OCI-LY1 (cell line): ENCODE data around the gene ZNF274.

ENCODE experiments used
- H2AFZ ChIP-seq: fragments of 200-600 bp; sonication (generic), shearing (Covaris generic); 2 replicates; pipeline ENCODE4 v1.6.0; 2014; ENCODE audit warnings: antibody characterized with exemption, mild to moderate bottlenecking, low read length
- H3F3A ChIP-seq: fragments of 200-600 bp; sonication (generic), shearing (Covaris generic); 2 replicates; pipeline ENCODE4 v1.6.0; 2014; ENCODE audit warnings: mild to moderate bottlenecking, antibody characterized with exemption, low read length, moderate library complexity; ENCODE audit not compliant: insufficient read depth
- H3K27ac ChIP-seq: fragments of 200-600 bp; sonication (generic); 2 replicates; pipeline ENCODE4 v1.5.1; 2014; ENCODE audit warnings: low read length, mixed run types, mild to moderate bottlenecking, low read depth; ENCODE audit not compliant: poor library complexity, severe bottlenecking
- H3K27me3 ChIP-seq: fragments of 200-600 bp; sonication (generic); 2 replicates; pipeline ENCODE4 v1.6.0; 2014; ENCODE audit warnings: antibody characterized with exemption, mild to moderate bottlenecking, low read length, moderate library complexity; ENCODE audit not compliant: insufficient read depth
- H3K36me3 ChIP-seq: fragments of 200-600 bp; sonication (generic); 2 replicates; pipeline ENCODE4 v1.6.1; 2014; ENCODE audit warnings: mild to moderate bottlenecking, antibody characterized with exemption, low read length, moderate library complexity, mixed read lengths; ENCODE audit not compliant: insufficient read depth
- H3K4me1 ChIP-seq: fragments of 200-600 bp; sonication (generic); 2 replicates; pipeline ENCODE4 v1.5.1; 2014; ENCODE audit warnings: mild to moderate bottlenecking, low read length, moderate library complexity; ENCODE audit not compliant: insufficient read depth, severe bottlenecking
- H3K4me2 ChIP-seq: fragments of 200-600 bp; sonication (generic), shearing (Covaris generic); 2 replicates; pipeline ENCODE4 v1.6.1; 2014; ENCODE audit warnings: low read length
- H3K4me3 ChIP-seq: fragments of 200-600 bp; sonication (generic); 2 replicates; pipeline ENCODE4 v1.5.1; 2014; ENCODE audit warnings: low read length, low read depth, mild to moderate bottlenecking, mixed read lengths; ENCODE audit not compliant: poor library complexity, severe bottlenecking
- H3K79me2 ChIP-seq: fragments of 200-600 bp; shearing (Covaris generic); 2 replicates; pipeline ENCODE4 v1.6.1; 2016; ENCODE audit warnings: mixed run types, low read length, mixed read lengths; ENCODE audit not compliant: insufficient read depth
- H3K9ac ChIP-seq: fragments of 200-600 bp; sonication (generic), shearing (Covaris generic); 2 replicates; pipeline ENCODE4 v1.6.1; 2014; ENCODE audit warnings: mild to moderate bottlenecking, low read length, mixed read lengths
- H3K9me2 ChIP-seq: fragments of 200-600 bp; sonication (generic), shearing (Covaris generic); 2 replicates; pipeline ENCODE4 v1.6.1; 2014; ENCODE audit warnings: low read depth, mild to moderate bottlenecking, low read length, mixed read lengths
- H3K9me3 ChIP-seq: fragments of 200-600 bp; shearing (Covaris generic); 2 replicates; pipeline ENCODE4 v1.6.1; 2014; ENCODE audit warnings: low read length, mixed read lengths
- H4K20me1 ChIP-seq: fragments of 200-600 bp; sonication (generic), shearing (Covaris generic); 2 replicates; pipeline ENCODE4 v1.6.0; 2016; ENCODE audit warnings: mild to moderate bottlenecking, low read length; ENCODE audit not compliant: insufficient read depth
- EZH2 ChIP-seq: fragments of 200-600 bp; sonication (generic), shearing (Covaris generic); IDR thresholded peaks from 2 replicates; pipeline ENCODE4 v1.8.0; 2017; ENCODE audit warnings: borderline replicate concordance, mixed run types, mild to moderate bottlenecking, antibody characterized with exemption, low read length, moderate library complexity, mixed read lengths
- TF ChIP-seq, protein P1 (sequence below): fragments of 200-600 bp; sonication (generic), shearing (Covaris generic); IDR thresholded peaks from 2 replicates; pipeline ENCODE4 v1.5.1; 2017; ENCODE audit warnings: mild to moderate bottlenecking, antibody characterized with exemption, low read length, moderate library complexity, mixed read lengths

Gene ZNF274

DNA sequence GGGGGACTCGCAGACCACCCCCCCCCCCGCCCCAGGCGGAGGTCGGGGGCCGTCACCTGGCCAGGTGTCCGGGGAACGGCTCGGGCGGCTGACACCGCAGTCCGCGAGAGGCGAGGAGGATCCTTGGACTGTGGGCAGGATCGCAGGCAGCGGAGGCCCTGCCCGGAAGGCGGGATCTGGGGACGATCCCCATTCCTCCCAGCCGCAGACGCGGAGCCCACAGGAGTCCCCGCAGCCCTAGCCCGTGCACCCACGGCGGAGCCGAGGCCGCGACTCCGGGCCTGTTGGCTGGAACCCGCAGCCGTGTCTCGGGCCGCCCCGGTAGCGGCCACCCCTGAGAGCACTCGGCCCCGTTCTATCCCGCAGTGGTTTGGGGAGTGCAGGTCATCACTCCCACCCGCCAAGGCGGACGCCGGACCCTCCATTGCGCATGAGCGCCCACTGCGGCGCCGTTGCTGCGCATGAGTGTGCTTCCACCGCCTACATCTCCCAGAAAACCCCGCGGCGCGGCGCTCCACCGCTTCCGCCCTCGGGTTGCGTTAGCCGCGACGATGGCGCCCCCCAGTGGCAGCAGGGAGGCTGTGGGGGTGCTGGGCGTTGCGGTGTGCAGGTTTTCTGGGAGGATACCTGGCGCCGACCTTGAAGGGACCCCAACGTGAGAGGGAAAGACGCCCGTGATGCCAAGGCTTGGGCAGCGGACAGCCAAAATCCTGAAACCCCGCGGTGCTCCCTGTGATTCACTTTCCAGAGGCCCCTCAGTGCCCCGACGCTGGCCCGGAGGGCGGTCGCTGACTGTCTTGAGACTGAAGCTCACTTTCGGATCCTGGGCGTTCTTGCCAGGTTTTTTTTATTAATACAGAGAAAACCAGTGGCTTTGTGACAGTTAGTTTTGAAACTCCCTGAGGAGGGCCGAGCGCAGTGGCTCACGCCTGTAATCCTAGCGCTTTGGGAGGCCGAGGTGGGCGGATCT is 27.9 kb upstream of the ZNF274 start:
- Histone ChIP-seq H3K9me2 (no peaks in the 10 kb centered on the region), H3K36me3 (no peaks in the 10 kb centered on the region), H3K79me2 (no peaks in the 10 kb centered on the region), H3K9ac (peak overlapping the region; percentile 74), H2AFZ (no peak overlapping the region), H4K20me1 (no peaks in the 10 kb centered on the region), H3K4me2 (peak overlapping the region; percentile 74), H3F3A (no peaks in the 10 kb centered on the region), H3K27me3 (no peaks in the 10 kb centered on the region), H3K4me1 (peaks cover 13% of the 10 kb centered on the region), H3K4me3 (peak overlapping the region; percentile 74), H3K27ac (no peak overlapping the region), H3K9me3 (peaks cover 13% of the 10 kb centered on the region)
- TF ChIP-seq, protein P1, sequence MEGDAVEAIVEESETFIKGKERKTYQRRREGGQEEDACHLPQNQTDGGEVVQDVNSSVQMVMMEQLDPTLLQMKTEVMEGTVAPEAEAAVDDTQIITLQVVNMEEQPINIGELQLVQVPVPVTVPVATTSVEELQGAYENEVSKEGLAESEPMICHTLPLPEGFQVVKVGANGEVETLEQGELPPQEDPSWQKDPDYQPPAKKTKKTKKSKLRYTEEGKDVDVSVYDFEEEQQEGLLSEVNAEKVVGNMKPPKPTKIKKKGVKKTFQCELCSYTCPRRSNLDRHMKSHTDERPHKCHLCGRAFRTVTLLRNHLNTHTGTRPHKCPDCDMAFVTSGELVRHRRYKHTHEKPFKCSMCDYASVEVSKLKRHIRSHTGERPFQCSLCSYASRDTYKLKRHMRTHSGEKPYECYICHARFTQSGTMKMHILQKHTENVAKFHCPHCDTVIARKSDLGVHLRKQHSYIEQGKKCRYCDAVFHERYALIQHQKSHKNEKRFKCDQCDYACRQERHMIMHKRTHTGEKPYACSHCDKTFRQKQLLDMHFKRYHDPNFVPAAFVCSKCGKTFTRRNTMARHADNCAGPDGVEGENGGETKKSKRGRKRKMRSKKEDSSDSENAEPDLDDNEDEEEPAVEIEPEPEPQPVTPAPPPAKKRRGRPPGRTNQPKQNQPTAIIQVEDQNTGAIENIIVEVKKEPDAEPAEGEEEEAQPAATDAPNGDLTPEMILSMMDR = peak; percentile 64
- no peak for TF ChIP-seq EZH2

GRCh38 chr19:58157045-58157728 is 25.7 kb upstream of the ZNF274 start:
- Histone ChIP-seq H3K27ac (no peak overlapping the region), H3K9me2 (no peaks in the 10 kb centered on the region), H3K9me3 (peaks cover 3% of the 10 kb centered on the region; the same call in 1 of the 2 replicates), H3K27me3 (no peaks in the 10 kb centered on the region), H3K4me2 (no peak overlapping the region), H4K20me1 (no peaks in the 10 kb centered on the region), H2AFZ (no peak overlapping the region), H3F3A (no peaks in the 10 kb centered on the region), H3K79me2 (no peaks in the 10 kb centered on the region), H3K4me3 (no peak overlapping the region), H3K9ac (no peak overlapping the region), H3K4me1 (peaks cover 6% of the 10 kb centered on the region), H3K36me3 (no peaks in the 10 kb centered on the region)
- TF ChIP-seq, protein P1 = no peak
- no peak for TF ChIP-seq EZH2

- no peaks in the 10 kb centered on the region for H3K36me3 ChIP-seq
- H3K4me1 ChIP-seq = no peaks in the 10 kb centered on the region
- H4K20me1 ChIP-seq = no peaks in the 10 kb centered on the region
- no peak overlapping the region for H2AFZ ChIP-seq
- H3K27me3 ChIP-seq = no peaks in the 10 kb centered on the region
- no peaks in the 10 kb centered on the region for H3F3A ChIP-seq
- H3K9ac ChIP-seq = no peak overlapping the region
- H3K4me3 ChIP-seq = no peak overlapping the region
- no peak overlapping the region for H3K27ac ChIP-seq
- H3K9me2 ChIP-seq = no peaks in the 10 kb centered on the region
- H3K79me2 ChIP-seq = no peaks in the 10 kb centered on the region
- H3K4me2 ChIP-seq = no peak overlapping the region
- H3K9me3 ChIP-seq = peaks cover 39% of the 10 kb centered on the region
- TF ChIP-seq, protein P1 = no peak
- TF ChIP-seq EZH2 = no peak
Measured at GRCh38 chr19:58166268-58166667, 16.6 kb upstream of the ZNF274 start.
